GM21825 (cell line): ENCODE data around the gene HIRIP3.

Experiments
- ATAC-seq: cut with Tn5 transposase; IDR thresholded peaks from one replicate; pipeline ENCODE4 v1.9.1; 2021; ENCODE audit warnings: mild to moderate bottlenecking, moderate library complexity; ENCODE audit not compliant: unreplicated experiment

The HIRIP3 gene

GRCh38 chr16:29985271-29985811, 10.1 kb downstream of the HIRIP3 start:
- ATAC-seq, result no peak

GRCh38 chr16:29984764-29985147, 10.7 kb downstream of the HIRIP3 start:
- no peak for ATAC-seq

- ATAC-seq, result no peak
Measured at GRCh38 chr16:29984137-29984763, 11.2 kb downstream of the HIRIP3 start.

DNA sequence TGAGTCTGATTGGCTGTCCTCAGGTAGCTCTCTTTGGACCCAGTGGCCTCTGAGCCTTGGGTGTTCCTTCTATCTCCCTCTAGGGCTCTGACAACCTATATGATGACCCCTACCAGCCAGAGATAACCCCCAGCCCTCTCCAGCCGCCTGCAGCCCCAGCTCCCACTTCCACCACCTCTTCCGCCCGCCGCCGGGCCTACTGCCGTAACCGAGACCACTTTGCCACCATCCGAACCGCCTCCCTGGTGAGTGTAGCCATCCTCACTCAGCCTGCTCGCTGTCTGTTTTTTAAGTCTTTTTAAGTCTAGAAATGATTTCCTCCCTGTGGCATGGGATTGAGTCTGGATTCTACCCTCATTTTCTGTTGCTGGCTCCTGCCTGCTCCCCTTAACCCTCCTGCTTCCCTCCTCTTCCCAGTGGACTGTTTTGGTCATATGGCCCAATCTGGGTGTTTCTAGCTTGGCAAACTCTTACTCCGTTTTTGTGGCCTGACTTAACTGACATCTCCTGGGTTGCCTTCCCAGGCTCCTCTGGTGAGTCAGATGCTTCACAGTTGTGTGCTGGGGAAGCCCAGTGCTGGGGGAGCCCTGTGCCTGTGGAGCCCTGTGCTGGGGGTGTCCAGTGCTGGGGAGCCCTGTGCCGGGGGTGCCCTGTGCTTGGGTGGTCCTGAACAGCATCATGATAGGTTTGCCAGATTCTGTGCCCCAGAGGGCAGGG, 11.8 kb downstream of the HIRIP3 start:
- ATAC-seq, result no peak

- ATAC-seq, result no peak
Measured at GRCh38 chr16:29982560-29983419, 12.6 kb downstream of the HIRIP3 start.

DNA sequence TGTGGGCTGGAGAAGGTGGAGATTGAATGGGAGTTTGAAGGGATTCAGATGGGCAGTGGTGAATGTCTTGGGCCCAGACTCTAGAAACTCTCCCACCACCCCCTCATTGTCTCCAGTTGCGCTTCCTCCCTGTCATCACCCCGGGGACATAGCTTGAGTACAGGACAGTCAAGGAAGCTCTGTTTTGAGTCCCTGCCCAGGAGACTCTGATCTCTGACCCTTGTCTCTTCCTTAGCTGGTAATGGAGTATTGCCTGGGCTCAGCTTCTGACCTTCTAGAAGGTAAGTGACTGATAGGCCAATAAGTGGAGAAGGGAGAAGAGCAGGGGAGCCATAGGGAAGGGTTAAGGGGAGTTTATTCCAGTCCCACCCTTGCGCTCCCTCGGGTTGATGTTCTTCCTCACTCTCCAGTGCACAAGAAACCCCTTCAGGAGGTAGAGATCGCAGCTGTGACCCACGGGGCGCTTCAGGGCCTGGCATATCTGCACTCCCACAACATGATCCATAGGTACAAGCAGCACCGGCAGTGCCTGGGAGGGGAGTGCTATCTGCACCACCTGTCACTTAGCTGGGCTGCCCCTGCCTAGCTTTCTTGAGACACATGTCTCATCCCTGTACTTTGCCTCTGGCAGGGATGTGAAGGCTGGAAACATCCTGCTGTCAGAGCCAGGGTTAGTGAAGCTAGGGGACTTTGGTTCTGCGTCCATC, 16.7 kb downstream of the HIRIP3 start:
- ATAC-seq, result no peak

DNA sequence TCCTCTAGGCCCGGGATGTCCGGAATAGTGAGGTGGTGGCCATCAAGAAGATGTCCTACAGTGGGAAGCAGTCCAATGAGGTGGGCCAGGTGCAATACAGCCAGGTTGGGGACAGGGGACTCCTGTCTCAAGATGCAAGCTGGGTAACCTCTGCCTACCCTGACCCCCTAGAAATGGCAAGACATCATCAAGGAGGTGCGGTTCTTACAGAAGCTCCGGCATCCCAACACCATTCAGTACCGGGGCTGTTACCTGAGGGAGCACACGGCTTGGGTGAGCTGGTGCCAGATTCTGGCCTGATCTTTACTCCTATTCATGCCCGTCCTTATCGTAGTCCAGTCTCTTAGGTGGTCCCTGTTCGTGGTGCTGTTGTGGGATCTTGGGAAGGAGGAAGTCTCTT, 17.3 kb downstream of the HIRIP3 start:
- ATAC-seq, result no peak

DNA sequence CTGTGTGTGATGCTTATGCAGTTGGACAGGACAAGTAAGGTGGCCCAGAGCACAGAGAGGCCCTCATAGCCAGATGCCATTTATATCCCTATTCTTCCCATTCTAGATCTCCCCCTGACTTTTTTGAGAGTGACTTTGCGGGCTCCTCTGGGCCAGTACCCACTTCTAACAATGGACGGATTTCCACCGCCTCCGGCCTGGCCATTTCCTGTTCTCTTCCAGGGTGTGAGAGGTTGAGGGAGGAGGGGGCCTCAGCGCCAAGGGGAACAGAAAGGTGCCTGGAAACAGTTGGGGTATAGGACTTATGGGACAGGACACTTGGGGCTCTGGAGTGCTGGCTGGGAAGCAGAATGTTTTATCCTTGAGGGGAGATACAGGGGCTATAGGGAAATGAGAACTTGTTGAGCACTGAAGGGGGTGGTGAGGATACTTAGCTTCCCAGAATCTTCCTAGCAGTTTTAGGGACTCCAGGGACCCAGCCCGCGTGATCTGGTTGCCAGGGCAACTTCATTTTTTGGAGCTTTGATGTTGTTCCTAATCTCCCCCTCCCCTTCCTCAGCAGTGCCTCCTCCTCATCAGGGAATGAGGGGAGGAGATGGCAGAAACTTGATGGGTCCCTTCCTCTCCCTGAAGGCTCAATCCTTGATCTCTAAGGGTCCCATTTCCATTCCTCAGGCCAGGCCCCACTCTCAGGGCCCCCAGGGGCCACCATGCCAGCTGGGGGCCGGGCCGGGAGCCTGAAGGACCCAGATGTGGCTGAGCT, 18.2 kb downstream of the HIRIP3 start:
- no peak for ATAC-seq

DNA sequence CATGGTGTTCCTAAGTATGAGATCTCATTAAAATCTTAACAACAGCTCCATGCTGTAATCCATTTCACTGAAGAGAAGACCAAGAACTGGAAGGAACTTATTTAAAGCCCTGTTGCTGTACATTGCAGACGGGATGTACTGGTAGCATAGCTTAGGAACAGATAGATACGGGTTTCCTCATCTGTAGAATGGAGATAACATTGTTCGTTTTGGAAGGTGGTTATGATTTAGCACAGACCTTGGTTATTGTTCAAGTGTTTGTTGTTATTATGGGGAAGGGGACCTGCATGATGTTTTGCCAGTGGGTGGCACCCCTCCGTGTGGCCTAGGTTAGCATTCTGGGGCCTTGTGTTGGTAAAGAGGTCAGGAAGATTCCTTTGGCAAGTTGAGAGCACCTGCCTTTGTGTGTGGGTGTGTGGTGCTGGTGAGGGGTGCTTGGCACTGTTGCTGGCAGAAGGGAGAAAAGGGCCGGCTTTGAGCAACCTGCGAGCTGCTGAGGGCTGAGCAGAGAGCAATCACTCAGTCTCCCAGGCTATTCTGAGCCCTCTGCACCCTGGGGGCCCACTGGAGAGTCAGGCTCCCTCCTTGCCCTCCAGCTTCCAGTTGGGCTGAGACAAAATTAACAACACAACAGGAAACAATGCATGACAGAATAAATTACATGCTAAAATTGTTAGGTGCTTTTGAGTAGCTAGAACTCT, 19.5 kb downstream of the HIRIP3 start:
- no peak for ATAC-seq

DNA sequence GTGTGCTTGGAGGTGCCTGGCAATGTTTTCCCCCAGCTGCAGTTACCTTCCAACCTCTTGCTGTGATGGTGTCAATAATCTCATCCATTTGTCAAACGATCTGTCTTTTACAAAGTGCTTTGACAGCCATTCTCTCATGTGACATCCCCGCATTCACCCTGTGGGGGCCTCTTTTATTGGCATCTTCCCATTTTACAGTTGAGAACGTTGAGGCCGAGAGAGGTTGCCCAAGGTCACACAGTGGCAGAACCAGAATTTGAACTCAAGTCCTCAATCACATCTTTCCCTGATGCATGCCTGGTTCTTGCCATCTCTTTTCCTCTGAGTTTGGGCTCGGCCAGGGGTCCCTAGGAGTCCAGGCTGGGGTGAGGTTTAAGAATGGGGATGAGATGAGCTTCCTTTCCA, 20.3 kb downstream of the HIRIP3 start:
- no peak for ATAC-seq

GRCh38 chr16:29974291-29975133, 20.9 kb downstream of the HIRIP3 start:
- ATAC-seq, result no peak

GRCh38 chr16:29973384-29974246, 21.8 kb downstream of the HIRIP3 start, which contains the start of gene TAOK2:
Gene TAOK2, plus strand, starts transcription at chr16:29973868. Its CDS starts 3,905 bp downstream, at chr16:29977773.
- ATAC-seq, result peak; percentile 92

GRCh38 chr16:29972992-29973383, 22.4 kb downstream of the HIRIP3 start:
- no peak for ATAC-seq

DNA sequence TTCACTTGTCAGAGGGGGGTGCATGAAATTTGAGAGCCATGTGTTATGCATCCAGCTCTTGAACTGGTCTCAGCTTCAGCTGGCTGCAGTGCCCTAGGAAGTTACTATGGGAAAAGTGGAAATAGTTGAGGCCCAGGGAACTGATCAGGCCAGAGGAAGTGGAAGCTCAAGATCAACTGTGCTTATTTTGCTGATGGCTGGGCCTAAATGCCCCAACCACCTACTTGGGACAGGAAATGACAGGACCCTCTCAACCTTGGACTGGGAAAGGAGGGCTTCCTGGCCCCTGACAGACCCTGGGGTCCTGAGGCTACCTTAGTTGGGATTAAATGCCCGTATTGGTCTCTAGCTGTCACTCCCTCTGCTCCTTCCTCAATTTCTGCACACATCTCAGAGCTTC, 22.9 kb downstream of the HIRIP3 start:
- ATAC-seq, result no peak

DNA sequence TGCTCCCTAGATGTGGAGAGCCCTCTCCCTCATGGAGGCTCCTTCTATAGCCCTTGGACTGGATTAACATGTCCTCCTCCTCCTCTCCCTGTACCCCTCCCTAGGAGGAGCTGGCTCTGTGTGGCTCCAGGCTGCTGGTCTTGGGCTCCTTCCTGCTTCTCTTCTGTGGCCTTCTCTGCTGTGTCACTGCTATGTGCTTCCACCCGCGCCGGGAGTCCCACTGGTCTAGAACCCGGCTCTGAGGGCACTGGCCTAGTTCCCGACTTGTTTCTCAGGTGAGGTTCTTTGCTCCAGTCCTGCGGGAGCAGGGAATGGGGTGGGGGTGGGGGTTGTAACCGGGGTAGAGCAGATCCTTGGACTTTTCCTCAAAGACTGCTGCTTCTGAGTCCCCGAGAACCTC, 24.1 kb downstream of the HIRIP3 start:
- ATAC-seq, result no peak

DNA sequence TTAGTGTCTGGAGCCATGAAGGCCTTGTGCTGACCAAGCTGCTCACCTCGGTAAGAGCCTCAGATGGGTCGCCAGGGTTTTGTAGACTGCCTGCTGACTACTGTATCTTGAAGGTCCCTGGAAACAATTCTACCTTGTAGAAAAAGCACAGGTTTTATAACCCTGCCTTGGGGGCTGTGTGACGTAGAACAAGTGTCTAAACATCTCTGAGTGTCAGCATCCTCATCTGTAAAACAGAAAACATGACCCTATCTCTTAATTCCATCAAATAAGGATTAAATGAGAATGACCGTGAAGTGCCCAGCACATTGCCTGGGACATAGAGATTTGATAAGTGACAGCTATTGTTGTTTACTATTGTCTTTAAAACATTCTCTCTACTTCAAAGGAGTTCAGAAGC, 27.2 kb downstream of the HIRIP3 start:
- ATAC-seq, result no peak

DNA sequence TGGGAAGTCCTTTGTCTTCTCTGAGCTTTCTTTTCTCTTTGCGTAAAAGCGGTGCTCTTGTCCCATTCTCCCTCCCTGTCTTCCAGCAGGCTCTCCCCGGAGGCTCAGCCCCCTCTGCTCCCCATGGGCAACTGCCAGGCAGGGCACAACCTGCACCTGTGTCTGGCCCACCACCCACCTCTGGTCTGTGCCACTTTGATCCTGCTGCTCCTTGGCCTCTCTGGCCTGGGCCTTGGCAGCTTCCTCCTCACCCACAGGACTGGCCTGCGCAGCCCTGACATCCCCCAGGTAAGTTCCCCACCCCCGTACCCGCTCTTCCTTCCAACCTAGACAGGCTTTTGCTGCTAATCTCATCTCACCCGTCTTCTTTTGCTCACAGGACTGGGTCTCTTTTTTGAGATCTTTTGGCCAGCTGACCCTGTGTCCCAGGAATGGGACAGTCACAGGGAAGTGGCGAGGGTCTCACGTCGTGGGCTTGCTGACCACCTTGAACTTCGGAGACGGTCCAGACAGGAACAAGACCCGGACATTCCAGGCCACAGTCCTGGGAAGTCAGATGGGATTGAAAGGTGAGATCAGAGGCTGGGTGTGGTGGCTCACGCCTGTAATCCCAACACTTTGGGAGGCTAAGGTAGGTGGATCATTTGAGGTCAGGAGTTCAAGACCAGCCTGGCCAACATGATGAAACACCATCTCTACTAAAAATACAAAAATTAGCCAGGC, 32.2 kb downstream of the HIRIP3 start:
- ATAC-seq, result no peak
